ENCODE measurements around the gene MET. TPM values are rescaled to one million over a fixed set of nuclear protein-coding genes. Genes with fewer than 3 reads are reported as not detected.
"Not testable (repeated sequence)": the region's sequence is repeated elsewhere in the genome, so short reads cannot be mapped to it uniquely, and the experiment has no call there.

MET gene
- total RNA-seq, 4 donors from 2014 or later = 15.9 to 36.8 (median 28.7) TPM

DNA sequence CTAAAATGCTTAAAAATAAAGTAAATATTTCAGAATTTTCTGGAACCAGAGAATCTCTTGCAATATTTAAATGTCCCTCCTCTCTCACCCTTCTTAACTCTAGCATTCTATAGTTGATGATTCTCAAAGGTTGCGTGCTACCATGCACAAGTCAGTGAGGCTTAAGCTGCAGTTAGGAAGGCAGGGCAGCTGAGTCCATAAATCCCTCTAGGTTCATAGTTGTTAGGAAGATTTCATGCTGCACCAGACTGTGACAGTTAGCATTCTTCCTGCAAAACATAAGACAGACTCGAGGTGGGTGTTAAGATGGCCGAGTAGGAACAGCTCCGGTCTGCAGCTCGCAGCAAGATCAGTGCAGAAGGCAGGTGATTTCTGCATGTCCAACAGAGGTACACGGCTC is 70.6 kb downstream of the MET start:
- no peak for DNase-seq
- TF ChIP-seq, protein P1, sequence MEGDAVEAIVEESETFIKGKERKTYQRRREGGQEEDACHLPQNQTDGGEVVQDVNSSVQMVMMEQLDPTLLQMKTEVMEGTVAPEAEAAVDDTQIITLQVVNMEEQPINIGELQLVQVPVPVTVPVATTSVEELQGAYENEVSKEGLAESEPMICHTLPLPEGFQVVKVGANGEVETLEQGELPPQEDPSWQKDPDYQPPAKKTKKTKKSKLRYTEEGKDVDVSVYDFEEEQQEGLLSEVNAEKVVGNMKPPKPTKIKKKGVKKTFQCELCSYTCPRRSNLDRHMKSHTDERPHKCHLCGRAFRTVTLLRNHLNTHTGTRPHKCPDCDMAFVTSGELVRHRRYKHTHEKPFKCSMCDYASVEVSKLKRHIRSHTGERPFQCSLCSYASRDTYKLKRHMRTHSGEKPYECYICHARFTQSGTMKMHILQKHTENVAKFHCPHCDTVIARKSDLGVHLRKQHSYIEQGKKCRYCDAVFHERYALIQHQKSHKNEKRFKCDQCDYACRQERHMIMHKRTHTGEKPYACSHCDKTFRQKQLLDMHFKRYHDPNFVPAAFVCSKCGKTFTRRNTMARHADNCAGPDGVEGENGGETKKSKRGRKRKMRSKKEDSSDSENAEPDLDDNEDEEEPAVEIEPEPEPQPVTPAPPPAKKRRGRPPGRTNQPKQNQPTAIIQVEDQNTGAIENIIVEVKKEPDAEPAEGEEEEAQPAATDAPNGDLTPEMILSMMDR (IDR thresholded peaks at IDR 0.05 in 4 of 5, conservative IDR thresholded peaks at IDR 0.05 in 1 of 5) = no peak
- TF ChIP-seq POLR2A (IDR thresholded peaks at IDR 0.05) = no peak
- Histone ChIP-seq H3K36me3 (peaks cover 0 to 14% of the 10 kb centered on the region in 2 donors), H3K4me3 (no peak overlapping the region), H3K27ac (no peak overlapping the region), H3K9me3 (no peaks in the 10 kb centered on the region), H3K27me3 (no peaks in the 10 kb centered on the region), H3K4me1 (peaks cover 0 to 6% of the 10 kb centered on the region in 2 donors)
- intact Hi-C loops (cut with DNase I; ENCODE audit: low total_unique reads) = no loop called here
- in situ Hi-C loops (cut with MboI; ENCODE audit: low sequenced_read_pairs in 4 of 4) = no loop called here
- no peak for ATAC-seq

GRCh38 chr7:116743835-116744234 is 71.8 kb downstream of the MET start:
- intact Hi-C loops (cut with DNase I; ENCODE audit: low total_unique reads); ATAC-seq; H3K9me3 ChIP-seq; in situ Hi-C loops (cut with MboI; ENCODE audit: low sequenced_read_pairs in 4 of 4); H3K27ac ChIP-seq; H3K4me1 ChIP-seq; DNase-seq; H3K27me3 ChIP-seq; H3K4me3 ChIP-seq: not testable (repeated sequence)
- H3K36me3 ChIP-seq = peaks cover 0 to 18% of the 10 kb centered on the region in 2 donors

GRCh38 chr7:116746388-116746787 is 74.4 kb downstream of the MET start:
- ATAC-seq; H3K4me1 ChIP-seq; H3K27me3 ChIP-seq; H3K4me3 ChIP-seq; in situ Hi-C loops (cut with MboI; ENCODE audit: low sequenced_read_pairs in 4 of 4); H3K27ac ChIP-seq; H3K9me3 ChIP-seq; DNase-seq; intact Hi-C loops (cut with DNase I; ENCODE audit: low total_unique reads); H3K36me3 ChIP-seq: not testable (repeated sequence)

GRCh38 chr7:116751070-116751469 is 79.1 kb downstream of the MET start:
- H3K9me3 ChIP-seq; intact Hi-C loops (cut with DNase I; ENCODE audit: low total_unique reads); H3K4me3 ChIP-seq; in situ Hi-C loops (cut with MboI; ENCODE audit: low sequenced_read_pairs in 4 of 4); H3K27me3 ChIP-seq; DNase-seq; H3K27ac ChIP-seq; ATAC-seq; H3K4me1 ChIP-seq: not testable (repeated sequence)
- H3K36me3 ChIP-seq = peaks cover 0 to 14% of the 10 kb centered on the region in 2 donors

DNA sequence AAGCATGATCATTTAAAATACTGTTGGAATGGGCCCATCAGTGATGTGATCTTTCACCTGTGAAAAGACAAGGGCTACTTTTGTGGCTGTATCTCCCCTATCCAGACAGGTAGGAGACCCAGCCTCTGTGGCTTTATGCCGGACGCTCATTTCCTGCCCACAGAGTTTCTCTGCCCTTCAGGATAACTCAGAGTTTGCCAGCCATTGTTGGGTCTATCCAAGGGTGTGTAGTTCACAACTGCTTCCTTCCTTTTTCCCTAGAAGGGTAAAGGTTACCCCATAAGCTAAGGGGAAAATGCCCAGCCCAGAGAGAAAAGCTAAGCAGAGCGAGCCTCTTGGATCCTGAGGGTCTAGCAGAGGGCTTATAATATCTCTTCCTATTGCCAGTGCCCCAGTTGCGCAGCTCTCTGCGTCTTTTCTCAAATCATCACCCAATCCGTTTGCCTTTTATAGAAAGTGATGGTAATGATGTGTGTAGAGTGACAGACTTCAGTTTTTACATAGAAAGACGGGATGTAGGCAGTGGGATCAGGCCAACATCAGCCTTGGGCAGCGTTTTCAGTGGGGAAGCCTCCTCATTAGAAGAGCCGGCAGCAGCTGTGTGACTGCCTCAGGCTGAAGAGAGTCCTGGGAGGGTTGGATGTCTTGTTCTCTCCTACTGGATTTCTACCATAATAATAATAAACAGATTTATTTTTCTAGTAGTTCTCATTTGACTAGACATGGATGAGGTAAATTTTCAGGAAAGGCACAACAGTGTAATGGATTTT is 80.5 kb downstream of the MET start:
- in situ Hi-C loops (cut with MboI; ENCODE audit: low sequenced_read_pairs in 4 of 4) = no loop called here
- no peaks in the 10 kb centered on the region for H3K9me3 ChIP-seq
- intact Hi-C loops (cut with DNase I; ENCODE audit: low total_unique reads) = no loop called here
- H3K27ac ChIP-seq = peak overlapping the region in 2 of 4 donors; percentile 42 to 47
- DNase-seq (no peak), ATAC-seq (peak in 1 of 2 donors; percentile 45)
- no peaks in the 10 kb centered on the region for H3K4me1 ChIP-seq
- TF ChIP-seq POLR2A (IDR thresholded peaks at IDR 0.05) = no peak
- TF ChIP-seq, protein P1 (IDR thresholded peaks at IDR 0.05 in 4 of 5, conservative IDR thresholded peaks at IDR 0.05 in 1 of 5) = no peak
- H3K4me3 ChIP-seq = no peak overlapping the region
- no peaks in the 10 kb centered on the region for H3K27me3 ChIP-seq
- H3K36me3 ChIP-seq = peaks cover 0 to 14% of the 10 kb centered on the region in 2 donors

DNA sequence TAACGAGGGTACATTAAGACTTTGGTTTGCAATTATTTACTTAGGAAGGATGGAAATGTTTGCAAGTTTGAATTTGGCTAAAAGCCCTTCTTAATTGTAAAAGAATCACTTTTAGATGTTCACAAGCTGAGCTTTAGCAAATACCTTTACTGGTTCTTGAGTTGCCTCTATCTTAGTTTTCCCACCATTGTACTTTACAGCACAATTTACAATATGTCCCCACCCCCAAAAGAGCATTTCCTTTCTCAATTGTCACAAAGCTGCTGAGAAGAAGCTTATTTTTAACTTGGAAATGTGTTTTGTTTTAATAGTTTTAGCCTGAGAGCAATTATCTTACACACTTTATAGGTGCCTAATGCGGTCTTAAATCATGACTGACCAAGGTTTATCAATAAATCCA is 81.1 kb downstream of the MET start:
- DNase-seq (no peak), ATAC-seq (no peak)
- intact Hi-C loops (cut with DNase I; ENCODE audit: low total_unique reads) (no loop called here), in situ Hi-C loops (cut with MboI; ENCODE audit: low sequenced_read_pairs in 4 of 4) (no loop called here)
- Histone ChIP-seq H3K4me3 (no peak overlapping the region), H3K4me1 (no peaks in the 10 kb centered on the region), H3K27ac (peak overlapping the region in 1 of 4 donors; percentile 42), H3K9me3 (no peaks in the 10 kb centered on the region), H3K36me3 (peaks cover 0 to 14% of the 10 kb centered on the region in 2 donors), H3K27me3 (no peaks in the 10 kb centered on the region)
- TF ChIP-seq, protein P1 (IDR thresholded peaks at IDR 0.05 in 4 of 5, conservative IDR thresholded peaks at IDR 0.05 in 1 of 5) = no peak
- no peak for TF ChIP-seq POLR2A (IDR thresholded peaks at IDR 0.05)

Data from gastrocnemius medialis (tissue), 4 donors.